ENCODE results near the gene PPP1R12B. TPM values are rescaled to one million over a fixed set of nuclear protein-coding genes. Genes with fewer than 3 reads are reported as not detected.
"Not testable (repeated sequence)": the region's sequence is repeated elsewhere in the genome, so short reads cannot be mapped to it uniquely, and the experiment has no call there.

Gene PPP1R12B
- total RNA-seq, 1 donor from 2014 or later, result 44.9 TPM

DNA sequence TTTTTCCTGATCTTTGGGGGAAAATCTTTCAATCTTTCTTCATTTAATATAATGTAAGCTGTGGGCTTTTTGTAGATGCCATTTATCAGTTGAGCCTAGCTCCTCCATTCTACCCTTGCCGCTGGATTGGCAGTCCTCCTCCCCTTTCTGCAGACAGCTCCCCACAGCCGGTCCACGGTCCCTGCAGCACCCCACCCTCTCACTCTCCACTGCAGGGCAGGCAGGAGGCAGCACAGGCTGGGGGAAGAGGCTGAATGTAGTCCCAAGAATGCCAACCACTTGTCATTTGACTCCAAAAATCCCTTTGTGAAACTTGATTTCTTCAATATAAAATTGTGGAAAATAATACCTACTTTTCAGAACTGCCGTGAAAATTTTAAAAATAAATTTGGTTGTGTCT lies 265.1 kb downstream of the PPP1R12B start:
- no peak for DNase-seq (ENCODE audit: low spot score, unreplicated experiment)
- H3K36me3 Mint-ChIP-seq (ENCODE audit: insufficient read depth), result peaks cover 2% of the 10 kb centered on the region
- H3K27me3 Mint-ChIP-seq, result peaks cover 3% of the 10 kb centered on the region
- no peak overlapping the region for H3K27ac Mint-ChIP-seq
- H3K4me3 Mint-ChIP-seq (ENCODE audit: low read depth), result no peak overlapping the region
- no peaks in the 10 kb centered on the region for H3K9me3 Mint-ChIP-seq (ENCODE audit: low read depth)
- TF ChIP-seq, protein P1, sequence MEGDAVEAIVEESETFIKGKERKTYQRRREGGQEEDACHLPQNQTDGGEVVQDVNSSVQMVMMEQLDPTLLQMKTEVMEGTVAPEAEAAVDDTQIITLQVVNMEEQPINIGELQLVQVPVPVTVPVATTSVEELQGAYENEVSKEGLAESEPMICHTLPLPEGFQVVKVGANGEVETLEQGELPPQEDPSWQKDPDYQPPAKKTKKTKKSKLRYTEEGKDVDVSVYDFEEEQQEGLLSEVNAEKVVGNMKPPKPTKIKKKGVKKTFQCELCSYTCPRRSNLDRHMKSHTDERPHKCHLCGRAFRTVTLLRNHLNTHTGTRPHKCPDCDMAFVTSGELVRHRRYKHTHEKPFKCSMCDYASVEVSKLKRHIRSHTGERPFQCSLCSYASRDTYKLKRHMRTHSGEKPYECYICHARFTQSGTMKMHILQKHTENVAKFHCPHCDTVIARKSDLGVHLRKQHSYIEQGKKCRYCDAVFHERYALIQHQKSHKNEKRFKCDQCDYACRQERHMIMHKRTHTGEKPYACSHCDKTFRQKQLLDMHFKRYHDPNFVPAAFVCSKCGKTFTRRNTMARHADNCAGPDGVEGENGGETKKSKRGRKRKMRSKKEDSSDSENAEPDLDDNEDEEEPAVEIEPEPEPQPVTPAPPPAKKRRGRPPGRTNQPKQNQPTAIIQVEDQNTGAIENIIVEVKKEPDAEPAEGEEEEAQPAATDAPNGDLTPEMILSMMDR (IDR thresholded peaks at IDR 0.05; ENCODE audit: unreplicated experiment), result no peak
- H3K4me1 Mint-ChIP-seq (ENCODE audit: low read depth), result peaks cover 2% of the 10 kb centered on the region

DNA sequence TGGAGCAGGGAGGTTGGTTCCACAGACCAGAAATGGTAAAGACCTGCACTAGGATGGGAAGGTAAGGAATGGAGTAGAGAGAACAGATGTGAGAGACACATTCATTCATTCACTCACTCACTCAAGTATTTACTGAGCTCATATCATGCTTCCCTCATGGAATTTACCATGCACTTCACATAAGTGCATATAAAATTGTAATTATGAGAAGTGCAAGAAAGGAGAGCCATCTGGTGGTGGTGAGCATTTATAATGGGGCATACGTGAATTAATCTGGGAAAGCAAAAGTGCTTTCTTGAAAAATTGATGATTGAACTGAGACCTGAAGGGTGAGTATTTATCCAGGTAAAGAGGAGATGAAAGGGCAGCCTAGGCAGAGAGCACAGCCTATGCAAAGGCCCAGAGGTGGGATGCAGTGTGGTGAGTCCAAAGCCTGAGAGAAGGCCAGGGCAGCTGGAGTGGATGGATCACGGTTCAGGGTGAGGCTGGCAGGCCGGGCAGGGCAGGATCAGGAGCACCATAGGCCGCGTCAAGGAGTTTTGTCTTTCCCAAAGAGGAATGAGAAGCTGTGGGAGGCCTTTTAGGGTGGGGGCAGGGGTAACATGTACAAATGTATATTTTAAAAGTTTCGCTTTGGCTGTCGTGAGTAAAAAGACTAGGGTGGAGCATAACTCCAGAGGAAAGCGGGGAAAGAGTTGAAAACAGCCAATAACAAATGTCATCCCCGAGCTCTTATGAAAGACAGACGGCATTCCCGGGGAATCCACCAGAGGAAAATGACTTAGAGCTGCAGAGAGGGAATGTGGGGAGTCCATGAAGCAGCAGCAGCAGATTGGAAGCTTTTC lies 266.1 kb downstream of the PPP1R12B start:
- not testable (repeated sequence) for H3K4me1 Mint-ChIP-seq (ENCODE audit: low read depth); H3K36me3 Mint-ChIP-seq (ENCODE audit: insufficient read depth); H3K27me3 Mint-ChIP-seq; DNase-seq (ENCODE audit: low spot score, unreplicated experiment); H3K27ac Mint-ChIP-seq; H3K4me3 Mint-ChIP-seq (ENCODE audit: low read depth); H3K9me3 Mint-ChIP-seq (ENCODE audit: low read depth)

- H3K4me1 Mint-ChIP-seq (ENCODE audit: low read depth), result peaks cover 12% of the 10 kb centered on the region
- H3K27ac Mint-ChIP-seq; H3K9me3 Mint-ChIP-seq (ENCODE audit: low read depth); H3K4me3 Mint-ChIP-seq (ENCODE audit: low read depth); DNase-seq (ENCODE audit: low spot score, unreplicated experiment); H3K36me3 Mint-ChIP-seq (ENCODE audit: insufficient read depth); H3K27me3 Mint-ChIP-seq: not testable (repeated sequence)
Observed at GRCh38 chr1:202615208-202615500, 266.7 kb downstream of the PPP1R12B start.

DNA sequence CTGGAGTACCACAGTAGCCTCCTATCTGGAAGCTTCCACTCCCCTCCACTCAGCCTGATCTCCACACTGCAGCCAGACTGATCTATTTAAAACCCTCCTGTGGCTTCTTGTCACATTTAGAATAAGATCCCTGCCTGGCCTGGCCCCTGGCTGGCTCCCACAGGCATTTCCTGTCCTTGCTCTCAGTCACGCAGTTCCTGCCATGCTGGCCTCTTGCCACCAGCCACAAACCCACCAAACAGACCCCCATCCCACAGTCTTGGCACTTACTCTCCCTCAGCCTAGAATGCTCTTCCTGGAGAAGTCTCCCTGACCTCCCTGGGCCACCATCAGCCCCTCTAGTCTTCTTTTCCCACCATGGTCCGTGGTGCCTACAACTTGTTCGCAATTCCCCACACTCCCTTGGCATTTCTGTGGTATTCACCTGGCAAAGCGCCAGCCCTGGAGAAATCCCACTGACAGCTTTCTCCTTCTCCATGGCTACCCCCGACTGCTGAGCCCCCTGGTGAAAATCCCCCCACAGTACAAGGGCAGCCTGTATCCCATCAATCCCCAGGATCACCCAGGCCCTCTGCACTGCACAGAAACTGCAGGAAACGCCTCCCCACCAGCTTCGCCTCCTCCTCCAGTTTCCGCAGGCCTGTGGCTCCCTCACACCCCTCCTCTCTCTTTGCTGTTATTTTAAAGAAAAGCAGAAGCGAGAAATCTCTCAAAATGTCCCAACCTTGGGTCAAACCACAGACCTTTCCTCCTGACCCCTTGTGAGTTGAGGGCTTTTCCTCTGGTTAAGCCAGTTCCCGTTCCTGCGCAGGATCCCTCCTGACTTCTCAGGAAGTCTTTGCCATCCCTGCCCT lies 267.2 kb downstream of the PPP1R12B start:
- no peak overlapping the region for H3K27ac Mint-ChIP-seq

GRCh38 chr1:202616355-202616915 lies 267.9 kb downstream of the PPP1R12B start:
- Mint-ChIP-seq H3K36me3 (ENCODE audit: insufficient read depth) (no peaks in the 10 kb centered on the region), H3K4me1 (ENCODE audit: low read depth) (peaks cover 12% of the 10 kb centered on the region), H3K9me3 (ENCODE audit: low read depth) (no peaks in the 10 kb centered on the region), H3K27me3 (peaks cover 3% of the 10 kb centered on the region), H3K27ac (no peak overlapping the region), H3K4me3 (ENCODE audit: low read depth) (no peak overlapping the region)
- DNase-seq (ENCODE audit: low spot score, unreplicated experiment), result no peak
- TF ChIP-seq, protein P1 (IDR thresholded peaks at IDR 0.05; ENCODE audit: unreplicated experiment), result no peak

More for the DNA sequence above, 267.2 kb downstream of the PPP1R12B start:
- DNase-seq (ENCODE audit: low spot score, unreplicated experiment), result no peak
- Mint-ChIP-seq H3K27me3 (peaks cover 3% of the 10 kb centered on the region), H3K4me3 (ENCODE audit: low read depth) (no peak overlapping the region), H3K36me3 (ENCODE audit: insufficient read depth) (peaks cover 1% of the 10 kb centered on the region), H3K9me3 (ENCODE audit: low read depth) (no peaks in the 10 kb centered on the region), H3K4me1 (ENCODE audit: low read depth) (peaks cover 12% of the 10 kb centered on the region)
- TF ChIP-seq, protein P1 (IDR thresholded peaks at IDR 0.05; ENCODE audit: unreplicated experiment), result no peak

GRCh38 chr1:202619012-202619411 lies 270.5 kb downstream of the PPP1R12B start:
- not testable (repeated sequence) for DNase-seq (ENCODE audit: low spot score, unreplicated experiment); H3K4me3 Mint-ChIP-seq (ENCODE audit: low read depth); H3K27me3 Mint-ChIP-seq; H3K9me3 Mint-ChIP-seq (ENCODE audit: low read depth); H3K36me3 Mint-ChIP-seq (ENCODE audit: insufficient read depth)
- Mint-ChIP-seq H3K4me1 (ENCODE audit: low read depth) (peaks cover 24% of the 10 kb centered on the region), H3K27ac (peak overlapping the region; percentile 56)

Data from progenitor cell of endocrine pancreas (in vitro differentiated cells).